OCI-LY7 (cell line): ENCODE results near the gene FMN1. TPM values are rescaled to one million over a fixed set of nuclear protein-coding genes. Genes with fewer than 3 reads are reported as not detected.

Experiments
- BruUV-seq: library from RNA; stranded (reverse); fragments of 400-500 nt; replicated peaks from 2 replicates; lab custom pipeline; 2021; lab: Mats Ljungman, UMichigan
- CTCF ChIA-PET: fragments of 300-600 bp; sonication (Branson Sonifier 250); formaldehyde crosslinking; loops from one replicate; lab custom pipeline; 2022; ENCODE audit warnings: antibody characterized with exemption; ENCODE audit not compliant: unreplicated experiment; lab: Charles Lee
- POLR2A ChIA-PET: fragments of 300-600 bp; sonication (Branson Sonifier 250); formaldehyde crosslinking; loops from one replicate; lab custom pipeline; 2022; ENCODE audit warnings: antibody characterized with exemption; lab: Charles Lee
- DNase-seq: peaks from one replicate; pipeline ENCODE4 v3.0.0-alpha.2; 2015; ENCODE audit warnings: low spot score
- H2AFZ ChIP-seq: fragments of 200-600 bp; sonication (generic), shearing (Covaris generic); 2 replicates; pipeline ENCODE4 v1.6.1; 2014; ENCODE audit warnings: mild to moderate bottlenecking, antibody characterized with exemption, low read length, moderate library complexity
- H3K27ac ChIP-seq: fragments of 200-600 bp; sonication (generic); 2 replicates; pipeline ENCODE4 v1.5.1; 2014; ENCODE audit warnings: mixed run types, low read depth, mild to moderate bottlenecking, moderate library complexity, low read length, inconsistent platforms; ENCODE audit not compliant: poor library complexity, severe bottlenecking
- H3K36me3 ChIP-seq: fragments of 200-600 bp; sonication (generic); 2 replicates; pipeline ENCODE4 v1.6.1; 2014; ENCODE audit warnings: mild to moderate bottlenecking, antibody characterized with exemption, low read length, moderate library complexity, mixed read lengths; ENCODE audit not compliant: insufficient read depth
- H3K4me1 ChIP-seq: fragments of 200-600 bp; sonication (generic); 2 replicates; pipeline ENCODE4 v1.5.1; 2014; ENCODE audit warnings: mild to moderate bottlenecking, low read length; ENCODE audit not compliant: insufficient read depth, poor library complexity, severe bottlenecking
- H3K4me2 ChIP-seq: fragments of 200-600 bp; sonication (generic); 2 replicates; pipeline ENCODE4 v1.6.1; 2014; ENCODE audit warnings: mild to moderate bottlenecking, low read length
- H3K4me3 ChIP-seq: fragments of 200-600 bp; sonication (generic); 2 replicates; pipeline ENCODE4 v1.5.1; 2014; ENCODE audit warnings: mild to moderate bottlenecking, low read depth, low read length; ENCODE audit not compliant: poor library complexity, severe bottlenecking
- H3K79me2 ChIP-seq: fragments of 200-600 bp; sonication (generic); 2 replicates; pipeline ENCODE4 v1.6.1; 2016; ENCODE audit warnings: low read depth, mild to moderate bottlenecking, low read length, moderate library complexity, mixed read lengths; ENCODE audit not compliant: insufficient read depth
- H3K9me2 ChIP-seq: fragments of 200-600 bp; sonication (generic); 2 replicates; pipeline ENCODE4 v1.6.1; 2016; ENCODE audit warnings: mild to moderate bottlenecking, low read length, mixed read lengths; ENCODE audit not compliant: insufficient read depth
- H3K9me3 ChIP-seq: fragments of 200-600 bp; sonication (generic); 2 replicates; pipeline ENCODE4 v1.6.1; 2014; ENCODE audit warnings: mild to moderate bottlenecking, mixed run types, low read length, mixed read lengths
- H4K20me1 ChIP-seq: fragments of 200-600 bp; sonication (generic); 2 replicates; pipeline ENCODE4 v1.6.1; 2014; ENCODE audit warnings: mild to moderate bottlenecking, antibody characterized with exemption, low read length, moderate library complexity, mixed read lengths; ENCODE audit not compliant: insufficient read depth
- CTCF ChIP-seq: fragments of 200-600 bp; sonication (generic); conservative IDR thresholded peaks from 2 replicates; pipeline ENCODE4 v1.5.1; 2014; ENCODE audit warnings: mild to moderate bottlenecking, antibody characterized with exemption, low read length, moderate library complexity, mixed read lengths
- EZH2phosphoT487 ChIP-seq: fragments of 200-600 bp; sonication (generic); IDR thresholded peaks from 2 replicates; pipeline ENCODE4 v1.6.1; 2018; ENCODE audit warnings: low read depth, borderline replicate concordance, mild to moderate bottlenecking, mixed run types, antibody characterized with exemption, low read length, moderate library complexity, mixed read lengths
- intact Hi-C: fragments of 100-400 bp; cut with micrococcal nuclease; formaldehyde crosslinking; loops from one replicate; pipeline ENCODE4 v1.10.0; 2022; ENCODE audit not compliant: unreplicated experiment
- total RNA-seq, 2 experiments: library from RNA; depleted of rRNA in 1 of 2; stranded (reverse); fragments of >200 nt in 1 of 2; shearing (Covaris generic) in 1 of 2; gene quantifications; 2 replicates each; pipeline ENCODE4 v1.2.3, GENCODE V29; 2014 to 2022

Gene FMN1
- total RNA-seq, 2 experiments from 2014 or later = 3.2 to 4.2 TPM

- TF ChIP-seq CTCF (no peak), EZH2phosphoT487 (no peak)
- ChIA-PET POLR2A (no interaction called here), CTCF (no interaction called here)
- Histone ChIP-seq H3K79me2 (no peaks in the 10 kb centered on the region), H3K36me3 (no peaks in the 10 kb centered on the region), H3K4me2 (no peak overlapping the region), H2AFZ (no peak overlapping the region), H3K9me2 (no peaks in the 10 kb centered on the region), H4K20me1 (no peaks in the 10 kb centered on the region), H3K4me1 (no peaks in the 10 kb centered on the region), H3K4me3 (no peak overlapping the region), H3K9me3 (no peaks in the 10 kb centered on the region), H3K27ac (no peak overlapping the region)
- intact Hi-C loops = loop anchor here (5.0 kb wide), 1 partner anchor 77 kb away; no protein-coding TSS in a partner anchor
- no peak for DNase-seq
- no TSS peak for BruUV-seq
Measured at GRCh38 chr15:32879980-32880379, 314.5 kb downstream of the FMN1 start.

- no peaks in the 10 kb centered on the region for H3K9me3 ChIP-seq
- H3K4me1 ChIP-seq = no peaks in the 10 kb centered on the region
- H3K9me2 ChIP-seq = no peaks in the 10 kb centered on the region
- H2AFZ ChIP-seq = no peak overlapping the region
- H3K79me2 ChIP-seq = no peaks in the 10 kb centered on the region
- CTCF ChIA-PET = no interaction called here
- H3K27ac ChIP-seq = no peak overlapping the region
- intact Hi-C loops = no loop called here
- BruUV-seq = no TSS peak
- no peaks in the 10 kb centered on the region for H4K20me1 ChIP-seq
- DNase-seq = no peak
- no peak overlapping the region for H3K4me3 ChIP-seq
- TF ChIP-seq EZH2phosphoT487 (no peak), CTCF (no peak)
- POLR2A ChIA-PET = no interaction called here
- H3K4me2 ChIP-seq = no peak overlapping the region
- H3K36me3 ChIP-seq = no peaks in the 10 kb centered on the region
Measured at GRCh38 chr15:32878869-32879805, 315.4 kb downstream of the FMN1 start.

GRCh38 chr15:32878342-32878741, 316.2 kb downstream of the FMN1 start:
- POLR2A ChIA-PET = no interaction called here
- TF ChIP-seq EZH2phosphoT487 (no peak), CTCF (no peak)
- H3K27ac ChIP-seq = no peak overlapping the region
- H4K20me1 ChIP-seq = no peaks in the 10 kb centered on the region
- intact Hi-C loops = no loop called here
- H3K36me3 ChIP-seq = no peaks in the 10 kb centered on the region
- H3K4me3 ChIP-seq = no peak overlapping the region
- DNase-seq = no peak
- no peak overlapping the region for H2AFZ ChIP-seq
- no peaks in the 10 kb centered on the region for H3K9me3 ChIP-seq
- no peak overlapping the region for H3K4me2 ChIP-seq
- BruUV-seq = no TSS peak
- no peaks in the 10 kb centered on the region for H3K4me1 ChIP-seq
- no peaks in the 10 kb centered on the region for H3K9me2 ChIP-seq
- no peaks in the 10 kb centered on the region for H3K79me2 ChIP-seq
- CTCF ChIA-PET = no interaction called here
